Type B pancreatic cell (in vitro differentiated cells): Measurements from ENCODE around the gene FURIN. TPM values are rescaled to one million over a fixed set of nuclear protein-coding genes. Genes with fewer than 3 reads are reported as not detected.

Source experiments
- DNase-seq: peaks from one replicate; pipeline ENCODE4 v3.0.0; 2021; ENCODE audit warnings: mixed read lengths; ENCODE audit not compliant: unreplicated experiment; ENCODE audit errors: extremely low spot score
- H3K27ac Mint-ChIP-seq: 2 replicates; pipeline ENCODE4 v1.8.0; 2021; ENCODE audit warnings: mild to moderate bottlenecking, mixed read lengths
- H3K27me3 Mint-ChIP-seq: 2 replicates; pipeline ENCODE4 v1.8.0; 2021; ENCODE audit warnings: mixed read lengths
- H3K36me3 Mint-ChIP-seq: 2 replicates; pipeline ENCODE4 v1.8.0; 2021; ENCODE audit warnings: mixed read lengths
- H3K4me1 Mint-ChIP-seq: one replicate; pipeline ENCODE4 v1.8.0; 2021; ENCODE audit warnings: mixed read lengths; ENCODE audit not compliant: unreplicated experiment
- H3K4me3 Mint-ChIP-seq: 2 replicates; pipeline ENCODE4 v1.8.0; 2021; ENCODE audit warnings: mild to moderate bottlenecking, mixed read lengths
- H3K9me3 Mint-ChIP-seq: 2 replicates; pipeline ENCODE4 v1.8.0; 2021; ENCODE audit warnings: mixed read lengths
- long read RNA-seq: library from polyadenylated mRNA; unstranded; transcript quantifications from one replicate; pipeline ENCODE4 v2.0.0, GENCODE V29; 2020
- total RNA-seq: library from RNA; stranded (reverse); gene quantifications from 2 replicates; pipeline ENCODE4 v1.2.1, GENCODE V29; 2021; ENCODE audit warnings: low replicate concordance
- TF ChIP-seq, protein P1 (sequence below): fragments of 200-600 bp; sonication (generic); conservative IDR thresholded peaks from 2 replicates; pipeline ENCODE4 v1.5.0; 2021; ENCODE audit warnings: antibody characterized with exemption, mild to moderate bottlenecking

FURIN gene
- 37.7 and 62.1 TPM in 2 replicates for total RNA-seq
- long read RNA-seq, partial matches to known transcripts, result 0 of 7 reads
- long read RNA-seq, other reads (novel, unspliced or antisense), result 7 of 7 reads

DNA sequence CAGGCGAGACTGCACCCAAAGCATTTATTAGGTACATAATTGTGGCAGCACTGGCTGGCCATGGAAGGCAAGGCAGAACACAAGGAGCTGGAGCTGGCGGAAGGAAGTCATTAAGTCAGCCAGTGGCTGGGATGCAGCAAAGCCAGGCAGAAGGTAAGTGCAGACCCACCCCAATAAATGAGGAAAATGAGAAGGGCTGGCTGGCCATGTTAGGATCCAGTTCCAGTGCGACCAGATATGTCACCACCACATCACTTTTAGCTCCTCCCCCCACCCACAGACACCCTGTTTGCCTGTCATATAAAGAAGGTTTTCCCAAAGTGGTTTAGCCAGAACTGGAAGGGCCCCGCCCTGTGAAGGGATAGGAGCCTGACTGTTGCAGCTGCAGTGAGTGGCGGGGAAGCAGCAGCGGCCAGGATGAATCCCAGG is at the start of gene FURIN:
Gene FURIN, plus strand, starts transcription at position 328 of the 429 bp plus-strand sequence. CDS start 7,153 bp downstream, outside the sequence.
- Mint-ChIP-seq H3K27ac (peak within 1 kb of the TSS; percentile 90), H3K4me1 (peaks cover 29% of the 10 kb centered on the region), H3K9me3 (no peaks in the 10 kb centered on the region), H3K27me3 (no peaks in the 10 kb centered on the region), H3K4me3 (peak within 1 kb of the TSS; percentile 91), H3K36me3 (no peaks in the 10 kb centered on the region)
- TF ChIP-seq, protein P1, sequence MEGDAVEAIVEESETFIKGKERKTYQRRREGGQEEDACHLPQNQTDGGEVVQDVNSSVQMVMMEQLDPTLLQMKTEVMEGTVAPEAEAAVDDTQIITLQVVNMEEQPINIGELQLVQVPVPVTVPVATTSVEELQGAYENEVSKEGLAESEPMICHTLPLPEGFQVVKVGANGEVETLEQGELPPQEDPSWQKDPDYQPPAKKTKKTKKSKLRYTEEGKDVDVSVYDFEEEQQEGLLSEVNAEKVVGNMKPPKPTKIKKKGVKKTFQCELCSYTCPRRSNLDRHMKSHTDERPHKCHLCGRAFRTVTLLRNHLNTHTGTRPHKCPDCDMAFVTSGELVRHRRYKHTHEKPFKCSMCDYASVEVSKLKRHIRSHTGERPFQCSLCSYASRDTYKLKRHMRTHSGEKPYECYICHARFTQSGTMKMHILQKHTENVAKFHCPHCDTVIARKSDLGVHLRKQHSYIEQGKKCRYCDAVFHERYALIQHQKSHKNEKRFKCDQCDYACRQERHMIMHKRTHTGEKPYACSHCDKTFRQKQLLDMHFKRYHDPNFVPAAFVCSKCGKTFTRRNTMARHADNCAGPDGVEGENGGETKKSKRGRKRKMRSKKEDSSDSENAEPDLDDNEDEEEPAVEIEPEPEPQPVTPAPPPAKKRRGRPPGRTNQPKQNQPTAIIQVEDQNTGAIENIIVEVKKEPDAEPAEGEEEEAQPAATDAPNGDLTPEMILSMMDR, result no peak
- no peak for DNase-seq

DNA sequence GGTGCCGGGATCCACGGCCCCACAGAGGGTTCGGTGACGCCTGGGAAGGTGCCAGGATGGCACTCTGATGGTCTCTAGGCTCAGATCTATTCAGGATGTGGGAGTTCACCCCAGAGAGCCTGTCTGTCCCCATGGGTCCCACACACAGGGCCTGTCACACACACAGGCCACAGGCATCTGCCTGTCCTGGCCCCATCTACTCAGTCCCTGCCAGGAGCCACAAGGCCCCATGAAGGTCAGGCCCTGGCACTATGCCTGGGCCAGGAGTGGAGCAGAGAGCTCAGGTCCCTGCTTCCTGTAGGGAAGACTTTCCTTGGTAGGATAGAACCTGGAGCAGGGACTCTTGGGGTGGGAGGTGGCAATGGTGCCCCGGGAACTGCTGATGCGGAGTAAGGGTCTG is 49.0 kb upstream of the FURIN start:
- H3K27ac Mint-ChIP-seq, result no peak overlapping the region

DNA sequence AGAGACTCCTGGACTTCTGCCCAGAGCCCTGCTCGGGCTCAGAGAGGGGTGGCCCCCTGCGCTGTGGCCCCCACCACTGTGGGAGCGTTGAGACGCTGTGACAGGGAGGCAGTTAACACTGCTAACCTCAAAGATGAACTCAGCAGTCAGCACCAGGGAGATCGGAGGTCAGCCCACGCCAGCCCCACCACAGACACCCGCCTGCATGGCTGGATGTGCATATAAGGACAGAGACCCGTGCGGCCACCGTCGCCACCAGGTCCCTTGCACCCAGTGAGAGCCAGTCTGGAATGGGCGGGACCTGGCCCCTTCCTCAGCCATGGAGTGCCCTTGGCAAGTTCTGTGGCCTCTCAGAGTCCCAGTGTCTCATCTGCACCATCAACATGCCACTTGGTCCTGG is 48.5 kb upstream of the FURIN start:
- H3K4me3 Mint-ChIP-seq, result no peak overlapping the region
- H3K9me3 Mint-ChIP-seq, result no peaks in the 10 kb centered on the region
- peaks cover 13% of the 10 kb centered on the region for H3K4me1 Mint-ChIP-seq
- H3K27ac Mint-ChIP-seq, result no peak overlapping the region
- H3K36me3 Mint-ChIP-seq, result no peaks in the 10 kb centered on the region
- TF ChIP-seq, protein P1, result no peak
- peaks cover 2% of the 10 kb centered on the region for H3K27me3 Mint-ChIP-seq
- no peak for DNase-seq

More for the DNA sequence above, 49.0 kb upstream of the FURIN start:
- no peak for DNase-seq
- Mint-ChIP-seq H3K27me3 (peaks cover 2% of the 10 kb centered on the region), H3K36me3 (no peaks in the 10 kb centered on the region), H3K4me3 (no peak overlapping the region), H3K4me1 (peaks cover 14% of the 10 kb centered on the region), H3K9me3 (no peaks in the 10 kb centered on the region)
- TF ChIP-seq, protein P1, result no peak

DNA sequence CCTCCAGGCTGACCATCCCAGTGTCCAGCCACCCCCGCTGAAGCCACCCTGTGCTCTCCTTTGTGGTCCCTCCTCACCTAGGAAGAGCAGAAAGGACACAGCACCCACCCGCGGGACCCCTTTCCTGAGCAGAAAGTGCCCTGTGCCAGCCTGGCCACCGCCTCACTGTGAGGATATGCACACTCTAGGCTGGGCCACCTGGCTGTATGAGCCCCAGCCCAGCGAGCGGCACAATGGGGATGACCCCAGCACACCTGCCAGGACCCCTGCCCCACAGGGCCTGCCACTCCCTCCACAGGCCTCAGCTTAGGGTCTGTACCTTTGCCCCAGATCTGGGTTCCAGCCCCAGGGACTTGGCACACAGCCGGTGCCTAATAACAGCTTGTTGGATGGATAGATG is 47.9 kb upstream of the FURIN start:
- TF ChIP-seq, protein P1, result no peak
- no peak for DNase-seq
- Mint-ChIP-seq H3K27ac (no peak overlapping the region), H3K4me3 (no peak overlapping the region), H3K27me3 (peaks cover 2% of the 10 kb centered on the region), H3K4me1 (peaks cover 11% of the 10 kb centered on the region), H3K9me3 (no peaks in the 10 kb centered on the region), H3K36me3 (no peaks in the 10 kb centered on the region)

DNA sequence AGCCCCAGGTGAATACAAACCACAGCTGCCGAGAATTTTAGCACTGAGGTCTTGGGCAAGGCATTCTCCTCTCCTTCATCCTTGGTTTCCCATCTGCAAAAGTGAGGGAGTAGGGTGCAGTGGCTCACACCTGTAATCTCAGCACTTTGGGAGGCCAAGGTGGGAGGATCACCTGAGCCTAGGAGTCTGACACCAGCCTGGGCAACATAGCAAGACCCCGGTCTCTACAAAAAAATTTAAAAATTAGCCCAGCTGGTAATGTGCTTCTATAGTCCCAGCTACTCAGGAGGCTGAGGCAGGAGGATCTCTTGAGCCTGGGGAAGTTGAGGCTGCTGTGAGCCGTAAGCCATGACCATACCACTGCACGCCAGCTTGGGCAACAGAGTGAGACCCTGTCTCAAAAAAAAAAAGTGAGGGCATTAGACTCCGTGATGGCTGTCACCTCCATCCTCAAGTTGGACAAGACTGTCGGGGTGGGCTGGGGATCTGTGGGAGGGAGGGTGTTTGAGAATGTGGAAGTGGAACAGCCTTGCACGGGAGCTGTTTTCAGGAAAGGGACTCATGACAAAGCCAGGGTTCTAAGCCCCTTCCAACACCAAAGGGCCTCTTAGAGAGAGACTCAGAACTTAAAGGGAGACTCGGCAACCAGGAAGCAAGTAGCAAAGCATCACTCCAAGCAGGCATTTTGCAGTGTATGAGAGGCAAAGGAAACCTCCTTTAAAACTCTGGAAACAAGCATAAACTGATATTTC is 46.0 kb upstream of the FURIN start:
- Mint-ChIP-seq H3K9me3 (peaks cover 3% of the 10 kb centered on the region), H3K36me3 (no peaks in the 10 kb centered on the region), H3K27ac (no peak overlapping the region)

More for the DNA sequence above, 46.0 kb upstream of the FURIN start:
- no peak for DNase-seq
- peaks cover 11% of the 10 kb centered on the region for H3K4me1 Mint-ChIP-seq
- TF ChIP-seq, protein P1, result no peak
- peaks cover 2% of the 10 kb centered on the region for H3K27me3 Mint-ChIP-seq
- H3K4me3 Mint-ChIP-seq, result no peak overlapping the region
